IPS-18c (cell line): Measurements from ENCODE around the gene MAGI3.
"Not testable (repeated sequence)": the region's sequence is repeated elsewhere in the genome, so short reads cannot be mapped to it uniquely, and the experiment has no call there.

Source experiments
- H3K4me3 ChIP-seq: 2 replicates; pipeline ENCODE4 v1.7.0; 2013; ENCODE audit warnings: low read depth, mild to moderate bottlenecking, low read length, moderate library complexity; ENCODE audit not compliant: insufficient read depth
- H3K9me3 ChIP-seq: one replicate; pipeline ENCODE4 v1.6.1; 2013; ENCODE audit warnings: mild to moderate bottlenecking, low read length, moderate library complexity; ENCODE audit not compliant: control insufficient read depth, insufficient read depth

MAGI3 gene

GRCh38 chr1:113394043-113394862, 3.9 kb downstream of the MAGI3 start:
- H3K4me3 ChIP-seq = no peak overlapping the region
- H3K9me3 ChIP-seq = no peaks in the 10 kb centered on the region

GRCh38 chr1:113394863-113395259, 4.5 kb downstream of the MAGI3 start:
- Histone ChIP-seq H3K9me3 (no peaks in the 10 kb centered on the region), H3K4me3 (no peak overlapping the region)

- H3K9me3 ChIP-seq = no peaks in the 10 kb centered on the region
- no peak overlapping the region for H3K4me3 ChIP-seq
These were observed 5.8 kb downstream of the MAGI3 start for GRCh38 chr1:113396102-113396501.

- Histone ChIP-seq H3K9me3 (no peaks in the 10 kb centered on the region), H3K4me3 (no peak overlapping the region)
These were observed 6.3 kb downstream of the MAGI3 start for GRCh38 chr1:113396585-113396984.

- H3K9me3 ChIP-seq = no peaks in the 10 kb centered on the region
- H3K4me3 ChIP-seq = no peak overlapping the region
These were observed 8.8 kb downstream of the MAGI3 start for GRCh38 chr1:113399062-113399583.

- Histone ChIP-seq H3K9me3 (no peaks in the 10 kb centered on the region), H3K4me3 (no peak overlapping the region)
These were observed 10.8 kb downstream of the MAGI3 start for GRCh38 chr1:113401067-113401466.

- Histone ChIP-seq H3K4me3 (no peak overlapping the region), H3K9me3 (no peaks in the 10 kb centered on the region)
These were observed 11.4 kb downstream of the MAGI3 start for GRCh38 chr1:113401728-113402127.

- Histone ChIP-seq H3K4me3 (no peak overlapping the region), H3K9me3 (no peaks in the 10 kb centered on the region)
These were observed 12.8 kb downstream of the MAGI3 start for GRCh38 chr1:113403065-113403464.

- H3K9me3 ChIP-seq = no peaks in the 10 kb centered on the region
- no peak overlapping the region for H3K4me3 ChIP-seq
These were observed 15.3 kb downstream of the MAGI3 start for GRCh38 chr1:113405573-113405972.

- not testable (repeated sequence) for H3K4me3 ChIP-seq, H3K9me3 ChIP-seq
These were observed 15.8 kb downstream of the MAGI3 start for GRCh38 chr1:113406149-113406548.

GRCh38 chr1:113409363-113409762, 19.0 kb downstream of the MAGI3 start:
- H3K9me3 ChIP-seq = no peaks in the 10 kb centered on the region
- H3K4me3 ChIP-seq = no peak overlapping the region

- H3K9me3 ChIP-seq, H3K4me3 ChIP-seq: not testable (repeated sequence)
These were observed 21.7 kb downstream of the MAGI3 start for GRCh38 chr1:113412020-113412419.

- Histone ChIP-seq H3K4me3 (no peak overlapping the region), H3K9me3 (no peaks in the 10 kb centered on the region)
These were observed 25.2 kb downstream of the MAGI3 start for GRCh38 chr1:113415310-113416070.

- not testable (repeated sequence) for H3K4me3 ChIP-seq, H3K9me3 ChIP-seq
These were observed 25.8 kb downstream of the MAGI3 start for GRCh38 chr1:113416071-113416470.

- Histone ChIP-seq H3K4me3 (no peak overlapping the region), H3K9me3 (no peaks in the 10 kb centered on the region)
These were observed 26.2 kb downstream of the MAGI3 start for GRCh38 chr1:113416496-113416895.

- Histone ChIP-seq H3K9me3 (peaks cover 2% of the 10 kb centered on the region), H3K4me3 (no peak overlapping the region)
These were observed 32.2 kb downstream of the MAGI3 start for GRCh38 chr1:113422315-113423068.

- Histone ChIP-seq H3K9me3 (peaks cover 2% of the 10 kb centered on the region), H3K4me3 (no peak overlapping the region)
These were observed 33.5 kb downstream of the MAGI3 start for GRCh38 chr1:113423826-113424225.
